Choroid plexus epithelial cell (primary cell): ENCODE data around the gene DIABLO.

Experiments
- DNase-seq: peaks from one replicate; pipeline ENCODE4 v3.0.0-alpha.2; 2010; ENCODE audit warnings: low read depth
- H3K4me3 ChIP-seq: 2 replicates; pipeline ENCODE4 v1.5.1; 2011; ENCODE audit warnings: low read depth, mild to moderate bottlenecking, control low read depth, low read length, moderate library complexity
- CTCF ChIP-seq: conservative IDR thresholded peaks from 2 replicates; pipeline ENCODE4 v1.5.1; 2011; ENCODE audit warnings: low read depth, mild to moderate bottlenecking, control low read depth, inconsistent platforms, low read length, moderate library complexity

Gene DIABLO

DNA sequence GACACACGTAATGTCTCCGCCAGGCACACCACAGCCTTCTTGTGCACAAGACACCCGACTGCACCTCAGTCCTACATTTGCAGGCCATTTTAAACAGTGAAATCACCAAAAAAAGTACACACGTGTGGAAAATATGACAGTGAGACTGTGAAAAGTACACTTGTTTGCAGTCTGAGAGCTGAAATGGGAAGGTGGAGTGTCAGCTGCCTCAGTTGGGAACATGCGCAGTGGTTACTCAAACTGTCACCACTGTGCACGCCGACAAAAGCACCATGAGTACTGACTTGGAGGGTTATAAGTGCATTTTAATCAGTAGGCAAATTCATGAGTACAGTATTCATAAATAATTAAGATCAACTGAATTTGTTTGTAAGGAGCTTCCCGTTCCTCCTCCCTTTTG lies 24.7 kb upstream of the DIABLO start:
- no peak overlapping the region for H3K4me3 ChIP-seq
- DNase-seq, result no peak
- no peak for TF ChIP-seq CTCF

DNA sequence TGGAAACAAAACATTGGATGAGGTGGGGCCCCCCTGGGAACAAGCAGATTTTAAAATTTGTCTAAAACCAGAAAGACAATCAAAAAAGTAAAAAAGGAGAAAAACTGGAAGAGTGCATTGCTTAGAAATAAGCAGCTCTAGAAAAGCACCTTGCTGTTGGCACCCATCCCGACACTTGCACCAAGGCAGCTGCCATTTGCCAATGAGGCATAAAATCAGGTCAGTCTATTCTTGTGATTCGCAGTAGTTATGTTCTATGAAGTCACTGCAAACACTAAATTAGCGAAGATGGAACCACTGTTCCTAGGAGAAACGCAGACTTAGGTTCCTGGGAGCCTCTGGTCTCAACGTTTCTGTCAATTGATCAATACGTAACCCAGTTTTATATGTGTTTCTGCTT lies 24.2 kb upstream of the DIABLO start:
- no peak for TF ChIP-seq CTCF
- H3K4me3 ChIP-seq, result no peak overlapping the region
- no peak for DNase-seq

DNA sequence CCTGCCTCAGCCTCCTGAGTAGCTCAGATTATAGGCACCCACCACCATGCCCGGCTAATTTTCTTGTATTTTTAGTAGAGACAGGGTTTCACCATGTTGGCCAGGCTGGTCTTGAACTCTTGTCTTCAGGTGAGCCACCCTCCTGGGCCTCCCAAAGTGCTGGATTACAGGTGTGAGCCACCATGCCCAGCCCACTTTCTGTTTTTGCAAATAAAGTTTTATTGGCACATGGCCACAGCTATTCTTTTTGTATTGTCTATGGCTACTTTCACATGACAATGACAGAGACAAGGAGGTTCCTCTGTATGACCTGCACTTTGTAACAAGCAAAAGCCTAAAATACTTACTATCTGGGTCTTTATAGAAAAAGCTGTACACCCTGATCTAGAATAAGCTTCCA lies 19.7 kb upstream of the DIABLO start:
- DNase-seq, result no peak
- no peak for TF ChIP-seq CTCF
- H3K4me3 ChIP-seq, result no peak overlapping the region

DNA sequence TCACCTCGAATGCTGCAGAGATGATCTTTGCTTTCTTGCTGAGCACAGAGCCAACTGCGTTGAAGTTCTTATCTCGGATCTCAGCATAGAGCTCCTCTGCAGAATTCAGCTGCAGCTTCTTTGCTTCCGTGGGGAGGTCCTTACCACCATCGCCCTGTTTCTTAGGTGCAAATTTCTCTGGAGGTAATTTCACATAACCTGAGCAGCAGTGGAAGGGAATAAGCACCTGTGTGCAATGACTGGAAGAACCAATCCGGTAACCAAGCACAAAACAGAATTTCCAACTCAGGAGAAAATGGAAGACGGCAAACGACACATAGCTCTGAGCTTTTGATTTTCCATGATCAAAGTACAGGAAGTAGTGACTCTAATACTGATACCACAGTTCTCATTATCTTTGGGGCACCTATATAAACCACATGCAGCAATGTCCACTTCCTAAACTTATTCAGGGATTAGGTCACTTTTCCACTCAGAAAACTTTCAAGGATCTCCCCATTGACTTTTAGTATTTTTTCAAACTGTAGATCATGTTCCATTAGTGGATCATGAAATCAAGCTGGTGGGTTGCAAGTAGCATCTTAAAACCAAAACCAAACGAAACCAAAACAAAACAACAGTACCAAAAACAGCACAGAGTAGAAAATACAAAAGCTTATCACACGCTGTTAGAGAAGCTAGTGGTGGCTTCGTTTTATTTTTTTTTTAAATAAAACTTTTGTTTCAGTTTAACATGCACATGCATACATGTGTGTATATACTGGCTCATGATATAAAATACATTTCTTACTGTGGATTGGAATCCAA lies 18.9 kb upstream of the DIABLO start:
- TF ChIP-seq CTCF, result no peak
- no peak overlapping the region for H3K4me3 ChIP-seq
- DNase-seq, result no peak

DNA sequence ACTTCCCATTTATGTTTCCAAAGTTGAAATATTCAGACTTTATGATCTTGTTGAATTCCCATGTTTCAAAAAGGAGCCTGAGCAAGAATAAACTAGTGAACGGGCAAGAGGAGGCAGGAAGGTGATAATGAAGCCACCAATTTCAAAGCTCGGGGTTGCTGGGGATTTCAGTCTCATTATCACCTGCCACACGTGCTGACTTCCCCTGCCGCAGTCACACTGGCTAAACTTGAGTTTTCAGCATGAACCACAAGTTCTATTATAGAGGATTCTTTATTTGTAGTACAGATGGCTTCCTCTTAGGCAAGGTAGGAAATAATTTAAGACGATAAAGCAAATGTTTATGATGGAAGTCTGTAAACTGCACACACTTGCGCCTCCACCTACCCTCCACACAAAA lies 18.1 kb upstream of the DIABLO start:
- TF ChIP-seq CTCF, result no peak
- no peak for DNase-seq
- H3K4me3 ChIP-seq, result no peak overlapping the region

DNA sequence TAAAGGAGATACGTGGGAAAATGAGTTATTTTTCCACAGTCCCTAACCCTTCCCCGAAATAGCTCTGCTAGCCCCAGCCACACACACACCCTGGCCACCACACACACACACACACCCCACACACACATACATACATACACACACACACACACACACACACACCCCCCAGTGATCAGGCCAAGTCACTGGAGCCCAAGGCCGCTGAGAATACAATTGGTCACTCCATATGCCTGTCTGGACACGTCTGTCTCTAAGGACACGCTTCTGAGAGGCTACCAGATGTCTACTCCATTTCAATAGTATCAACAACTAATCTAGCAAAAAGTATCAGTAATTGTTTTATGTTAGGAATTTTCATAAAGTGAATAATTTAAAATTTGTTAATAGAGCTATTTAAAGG lies 13.0 kb upstream of the DIABLO start:
- DNase-seq, result no peak
- no peak for TF ChIP-seq CTCF

DNA sequence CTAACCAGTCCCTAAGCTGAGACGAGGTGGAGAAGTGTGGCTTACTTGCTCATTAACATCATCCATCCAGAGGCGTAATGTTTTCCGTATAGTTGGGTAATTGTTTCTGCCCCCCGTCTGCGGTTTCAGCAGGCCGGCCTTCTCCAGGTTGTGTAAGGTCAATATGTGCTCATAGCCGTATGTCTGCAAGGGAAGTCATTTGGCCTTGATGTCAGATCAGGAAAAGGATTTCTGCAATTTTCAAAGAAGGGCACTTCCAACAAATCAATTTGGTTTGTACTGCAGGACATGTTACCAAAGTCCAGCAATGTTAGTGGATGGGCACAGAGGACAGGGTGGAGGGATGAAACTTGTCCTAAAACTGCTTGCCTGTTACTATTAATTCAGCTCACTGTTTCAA lies 9.9 kb upstream of the DIABLO start:
- no peak for TF ChIP-seq CTCF
- no peak for DNase-seq
- no peak overlapping the region for H3K4me3 ChIP-seq

More for the DNA sequence above, 13.0 kb upstream of the DIABLO start:
- no peak overlapping the region for H3K4me3 ChIP-seq
